ENCODE results near the gene PAIP2B.
"Not testable (repeated sequence)": the region's sequence is repeated elsewhere in the genome, so short reads cannot be mapped to it uniquely, and the experiment has no call there.

PAIP2B gene

GRCh38 chr2:71238089-71238488, 11.2 kb upstream of the PAIP2B start:
- H3K4me3 ChIP-seq (ENCODE audit: low read depth, low read length): no peak overlapping the region
- no peak for TF ChIP-seq CTCF (IDR thresholded peaks at IDR 0.05; ENCODE audit: low read depth, low read length)

GRCh38 chr2:71235930-71236587, 9.2 kb upstream of the PAIP2B start:
- no peak overlapping the region for H3K4me3 ChIP-seq (ENCODE audit: low read depth, low read length)
- TF ChIP-seq CTCF (IDR thresholded peaks at IDR 0.05; ENCODE audit: low read depth, low read length): no peak

- H3K4me3 ChIP-seq (ENCODE audit: low read depth, low read length): not testable (repeated sequence)
Measured at GRCh38 chr2:71233072-71233471, 6.2 kb upstream of the PAIP2B start.

GRCh38 chr2:71226096-71226964, 573 bp downstream of the PAIP2B start:
- H3K4me3 ChIP-seq (ENCODE audit: low read depth, low read length): peak overlapping the region; percentile 61
- no peak for TF ChIP-seq CTCF (IDR thresholded peaks at IDR 0.05; ENCODE audit: low read depth, low read length)

GRCh38 chr2:71224935-71225334, 2.0 kb downstream of the PAIP2B start:
- TF ChIP-seq CTCF (IDR thresholded peaks at IDR 0.05; ENCODE audit: low read depth, low read length): no peak

GRCh38 chr2:71224457-71224856, 2.4 kb downstream of the PAIP2B start:
- TF ChIP-seq CTCF (IDR thresholded peaks at IDR 0.05; ENCODE audit: low read depth, low read length): no peak
- no peak overlapping the region for H3K4me3 ChIP-seq (ENCODE audit: low read depth, low read length)

More at GRCh38 chr2:71224935-71225334, 2.0 kb downstream of the PAIP2B start:
- no peak overlapping the region for H3K4me3 ChIP-seq (ENCODE audit: low read depth, low read length)

- H3K4me3 ChIP-seq (ENCODE audit: low read depth, low read length): no peak overlapping the region
- TF ChIP-seq CTCF (IDR thresholded peaks at IDR 0.05; ENCODE audit: low read depth, low read length): no peak
Measured at GRCh38 chr2:71223767-71224333, 3.1 kb downstream of the PAIP2B start.
